Liver (tissue), 3 donors: ENCODE measurements around the gene SPAG9.

ENCODE experiments used
- ATF3 ChIP-seq: IDR thresholded peaks from 2 replicates; pipeline ENCODE4 v1.6.1; 2016; ENCODE audit warnings: antibody characterized with exemption
- CTCF ChIP-seq: fragments of 150-350 bp; IDR thresholded peaks from 2 replicates; pipeline ENCODE4 v1.5.1; 2017; ENCODE audit warnings: improper control_type of control experiment, low read depth, low read length; ENCODE audit not compliant: missing input control
- EGR1 ChIP-seq, 2 donors: IDR thresholded peaks; 2 replicates each; pipeline ENCODE4 v1.6.1; 2016 to 2018; ENCODE audit warnings: antibody characterized with exemption in 2 of 2, low read depth in 2 of 2
- FOXA1 ChIP-seq: IDR thresholded peaks from 2 replicates; pipeline ENCODE4 v1.6.1; 2016; ENCODE audit warnings: antibody characterized with exemption
- GABPA ChIP-seq, 2 donors: IDR thresholded peaks in 1 of 2; conservative IDR thresholded peaks in 1 of 2; 2 replicates each; pipeline ENCODE4 v1.6.1; 2016; ENCODE audit warnings: antibody characterized with exemption in 2 of 2, mild to moderate bottlenecking in 1 of 2, moderate library complexity in 1 of 2
- HNF4A ChIP-seq, 2 donors: conservative IDR thresholded peaks; 2 replicates each; pipeline ENCODE4 v1.6.1; 2016; ENCODE audit warnings: antibody characterized with exemption in 2 of 2, mild to moderate bottlenecking in 2 of 2
- JUND ChIP-seq, 2 donors: IDR thresholded peaks; 2 replicates each; pipeline ENCODE4 v1.6.1; 2016; ENCODE audit warnings: antibody characterized with exemption in 2 of 2
- MAX ChIP-seq: IDR thresholded peaks from 2 replicates; pipeline ENCODE4 v1.6.1; 2016; ENCODE audit warnings: antibody characterized with exemption
- NR2F2 ChIP-seq: IDR thresholded peaks from 2 replicates; pipeline ENCODE4 v1.6.1; 2016; ENCODE audit warnings: antibody characterized with exemption
- RAD21 ChIP-seq, 2 donors: IDR thresholded peaks; 2 replicates each; pipeline ENCODE4 v1.6.1; 2016; ENCODE audit warnings: antibody characterized with exemption in 2 of 2, mild to moderate bottlenecking in 2 of 2
- REST ChIP-seq: IDR thresholded peaks from 2 replicates; pipeline ENCODE4 v1.6.1; 2016; ENCODE audit warnings: antibody characterized with exemption, mild to moderate bottlenecking
- SP1 ChIP-seq: IDR thresholded peaks from 2 replicates; pipeline ENCODE4 v1.6.1; 2018; ENCODE audit warnings: antibody characterized with exemption, mild to moderate bottlenecking
- TAF1 ChIP-seq: conservative IDR thresholded peaks from 2 replicates; pipeline ENCODE4 v1.6.1; 2016; ENCODE audit warnings: antibody characterized with exemption, mild to moderate bottlenecking
- ZBTB33 ChIP-seq: IDR thresholded peaks from 2 replicates; pipeline ENCODE4 v1.6.1; 2016; ENCODE audit warnings: antibody characterized with exemption
- donor health status: healthy.
- donor health status: healthy.

- no peak for TF ChIP-seq CTCF
- TF ChIP-seq TAF1: no peak
- TF ChIP-seq REST: no peak
- no peak for TF ChIP-seq FOXA1
- no peak for TF ChIP-seq MAX
- TF ChIP-seq ZBTB33: no peak
- TF ChIP-seq ATF3: no peak
- TF ChIP-seq SP1: no peak
- TF ChIP-seq RAD21 (IDR thresholded peaks at IDR 0.05): no peak
- TF ChIP-seq HNF4A (conservative IDR thresholded peaks at IDR 0.05): no peak
- TF ChIP-seq GABPA (IDR thresholded peaks at IDR 0.05 in 1 of 2, conservative IDR thresholded peaks at IDR 0.05 in 1 of 2): no peak
- TF ChIP-seq EGR1 (IDR thresholded peaks at IDR 0.05; ENCODE audit: low read depth in 2 of 2): no peak
- no peak for TF ChIP-seq NR2F2
- no peak for TF ChIP-seq JUND (IDR thresholded peaks at IDR 0.05)
These were observed 114.1 kb downstream of the SPAG9 start for GRCh38 chr17:51006601-51007000.
